SK-N-SH (cell line): ENCODE measurements around the gene ETS1. TPM values are rescaled to one million over a fixed set of nuclear protein-coding genes. Genes with fewer than 3 reads are reported as not detected.

Experiments
- CTCF ChIA-PET: fragments of 300-600, 350-600 bp; formaldehyde crosslinking; extraction: SDS; loops from one replicate; lab custom pipeline; 2021; lab: Yijun Ruan, JAX
- POLR2A ChIA-PET: fragments of 350-600 bp; sonication (Branson Sonifier 250); formaldehyde crosslinking; extraction: SDS; loops from one replicate; lab custom pipeline; 2020; ENCODE audit warnings: antibody characterized with exemption, inconsistent platforms; lab: Yijun Ruan, JAX
- DNase-seq: peaks from one replicate; pipeline ENCODE4 v3.0.0; 2012
- H2AFZ ChIP-seq: fragments of 200-600 bp; sonication (generic); 2 replicates; pipeline ENCODE4 v1.8.1; 2016; ENCODE audit warnings: antibody characterized with exemption, mild to moderate bottlenecking, low read depth
- H3F3A ChIP-seq: fragments of 200-600 bp; sonication (generic); replicated peaks from 2 replicates; pipeline ENCODE3; 2016; ENCODE audit warnings: antibody characterized with exemption, mild to moderate bottlenecking; ENCODE audit not compliant: insufficient read depth
- H3K27ac ChIP-seq, 2 experiments: fragments of 200-500 bp in 1 of 2; fragments of 200-600 bp in 1 of 2; sonication (Bioruptor generic) in 1 of 2; sonication (generic), shearing (Covaris generic) in 1 of 2; 2 replicates each; pipeline versions ENCODE4 v1.5.1 to v1.6.1; 2014 to 2016; ENCODE audit warnings: low read depth in 2 of 2, inconsistent platforms in 1 of 2, low read length in 1 of 2, mild to moderate bottlenecking in 1 of 2, mixed read lengths in 1 of 2
- H3K27me3 ChIP-seq: fragments of 200-600 bp; sonication (generic), shearing (Covaris generic); 2 replicates; pipeline ENCODE4 v1.6.1; 2016; ENCODE audit warnings: mixed run types; ENCODE audit not compliant: insufficient read depth
- H3K36me3 ChIP-seq, 2 experiments: fragments of 200-500 bp in 1 of 2; fragments of 200-600 bp in 1 of 2; sonication (Bioruptor generic) in 1 of 2; sonication (generic) in 1 of 2; replicated peaks in 1 of 2; 2 replicates each; pipeline versions ENCODE3 to v1.5.1; 2014 to 2016; ENCODE audit warnings: low read length in 1 of 2, mild to moderate bottlenecking in 1 of 2; ENCODE audit not compliant: insufficient read depth in 2 of 2, control insufficient read depth in 1 of 2
- H3K4me1 ChIP-seq, 2 experiments: fragments of 200-500 bp in 1 of 2; fragments of 200-600 bp in 1 of 2; sonication (Bioruptor generic) in 1 of 2; sonication (generic), shearing (Covaris generic) in 1 of 2; 2 replicates each; pipeline versions ENCODE4 v1.5.1 to v1.6.1; 2014 to 2016; ENCODE audit warnings: low read depth in 1 of 2, low read length in 1 of 2, mixed run types in 1 of 2; ENCODE audit not compliant: insufficient read depth in 2 of 2, control insufficient read depth in 1 of 2
- H3K4me2 ChIP-seq: fragments of 200-600 bp; sonication (generic), shearing (Covaris generic); 2 replicates; pipeline ENCODE4 v1.6.1; 2017; ENCODE audit warnings: mixed run types
- H3K4me3 ChIP-seq, 2 experiments: fragments of 200-500 bp in 1 of 2; fragments of 200-600 bp in 1 of 2; sonication (Bioruptor generic) in 1 of 2; sonication (generic), shearing (Covaris generic) in 1 of 2; 2 replicates each; pipeline versions ENCODE4 v1.5.1 to v1.8.1; 2014 to 2016; ENCODE audit warnings: low read depth in 2 of 2, inconsistent platforms in 1 of 2, low read length in 1 of 2, mild to moderate bottlenecking in 1 of 2, mixed read lengths in 1 of 2, moderate library complexity in 1 of 2
- H3K79me2 ChIP-seq: fragments of 200-600 bp; sonication (generic); 2 replicates; pipeline ENCODE4 v1.8.1; 2017; ENCODE audit warnings: mild to moderate bottlenecking; ENCODE audit not compliant: insufficient read depth
- H3K9ac ChIP-seq: fragments of 200-600 bp; sonication (generic); 2 replicates; pipeline ENCODE4 v1.6.1; 2017; ENCODE audit warnings: mixed run types
- H3K9me2 ChIP-seq: fragments of 200-600 bp; sonication (generic); 2 replicates; pipeline ENCODE4 v1.6.1; 2017; ENCODE audit warnings: mixed run types
- H3K9me3 ChIP-seq: fragments of 200-600 bp; sonication (generic); 2 replicates; pipeline ENCODE4 v1.6.1; 2017; ENCODE audit warnings: mixed run types, mild to moderate bottlenecking, moderate library complexity
- H4K20me1 ChIP-seq: fragments of 200-600 bp; sonication (generic); 2 replicates; pipeline ENCODE4 v1.6.1; 2017; ENCODE audit warnings: mild to moderate bottlenecking, mixed run types; ENCODE audit not compliant: insufficient read depth
- CHD2 ChIP-seq: fragments of 150-350 bp; IDR thresholded peaks from 2 replicates; pipeline ENCODE4 v1.6.1; 2018; ENCODE audit warnings: low read length; ENCODE audit not compliant: partially characterized antibody
- ELF1 ChIP-seq: IDR thresholded peaks from 2 replicates; pipeline ENCODE4 v1.4.0; 2012
- FOSL2 ChIP-seq: IDR thresholded peaks from 2 replicates; pipeline ENCODE4 v1.4.0; 2012; ENCODE audit warnings: low read depth, mild to moderate bottlenecking, moderate library complexity, borderline replicate concordance
- GABPA ChIP-seq: IDR thresholded peaks from 2 replicates; pipeline ENCODE4 v1.4.0; 2012; ENCODE audit warnings: low read depth, mild to moderate bottlenecking
- MXI1 ChIP-seq: IDR thresholded peaks from 2 replicates; pipeline ENCODE4 v1.6.1; 2012; ENCODE audit warnings: mild to moderate bottlenecking, low read depth, low read length, improper control_type of control experiment
- NFIC ChIP-seq: IDR thresholded peaks from 2 replicates; pipeline ENCODE4 v1.4.0; 2012; ENCODE audit warnings: borderline replicate concordance
- NRF1 ChIP-seq: IDR thresholded peaks from 2 replicates; pipeline ENCODE4 v1.6.1; 2012; ENCODE audit warnings: low read depth, mild to moderate bottlenecking, low read length
- POLR2AphosphoS5 ChIP-seq: IDR thresholded peaks from 2 replicates; pipeline ENCODE4 v1.6.1; 2012; ENCODE audit warnings: low read depth, low read length
- RAD21 ChIP-seq: IDR thresholded peaks from 2 replicates; pipeline ENCODE4 v1.6.1; 2012; ENCODE audit warnings: mild to moderate bottlenecking, low read length
- RFX5 ChIP-seq: IDR thresholded peaks from 2 replicates; pipeline ENCODE4 v1.6.1; 2012; ENCODE audit warnings: mild to moderate bottlenecking, improper control_type of control experiment, low read length
- RXRA ChIP-seq: IDR thresholded peaks from 2 replicates; pipeline ENCODE4 v1.4.0; 2012; ENCODE audit warnings: low read depth, mild to moderate bottlenecking, borderline replicate concordance
- SIN3A ChIP-seq: IDR thresholded peaks from 2 replicates; pipeline ENCODE4 v1.6.1; 2012; ENCODE audit warnings: low read depth, mild to moderate bottlenecking, low read length, moderate library complexity, borderline replicate concordance
- SMC3 ChIP-seq: IDR thresholded peaks from 2 replicates; pipeline ENCODE4 v1.6.1; 2012; ENCODE audit warnings: low read depth, low read length, improper control_type of control experiment
- TAF1 ChIP-seq: IDR thresholded peaks from 2 replicates; pipeline ENCODE4 v1.6.1; 2012; ENCODE audit warnings: low read depth, mild to moderate bottlenecking, low read length, moderate library complexity, borderline replicate concordance
- TEAD4 ChIP-seq: IDR thresholded peaks from 2 replicates; pipeline ENCODE4 v1.4.0; 2012; ENCODE audit warnings: mild to moderate bottlenecking, borderline replicate concordance; ENCODE audit not compliant: insufficient read depth
- WGBS: methylation state at CpG from one replicate; pipeline ENCODE4 v1.1.6; 2017; ENCODE audit warnings: low lambda C conversion rate; 5-methylcytosine and 5-hydroxymethylcytosine counted together
- polyA plus RNA-seq, 3 experiments: library from polyadenylated mRNA; depleted of rRNA; stranded (reverse); fragments of >200 nt; gene quantifications; 2 replicates each; pipeline ENCODE4 v1.2.3, GENCODE V29; 2012
- TF ChIP-seq, protein P1 (sequence below): IDR thresholded peaks from 2 replicates; pipeline ENCODE4; 2012
- TF ChIP-seq, protein P2 (sequence below): IDR thresholded peaks from 2 replicates; pipeline ENCODE4 v1.4.0; 2012; ENCODE audit warnings: low read depth

The ETS1 gene
- polyA plus RNA-seq, 1 of the 3 experiments (the other 2 are of a cell fraction) = 14.5 TPM

DNA sequence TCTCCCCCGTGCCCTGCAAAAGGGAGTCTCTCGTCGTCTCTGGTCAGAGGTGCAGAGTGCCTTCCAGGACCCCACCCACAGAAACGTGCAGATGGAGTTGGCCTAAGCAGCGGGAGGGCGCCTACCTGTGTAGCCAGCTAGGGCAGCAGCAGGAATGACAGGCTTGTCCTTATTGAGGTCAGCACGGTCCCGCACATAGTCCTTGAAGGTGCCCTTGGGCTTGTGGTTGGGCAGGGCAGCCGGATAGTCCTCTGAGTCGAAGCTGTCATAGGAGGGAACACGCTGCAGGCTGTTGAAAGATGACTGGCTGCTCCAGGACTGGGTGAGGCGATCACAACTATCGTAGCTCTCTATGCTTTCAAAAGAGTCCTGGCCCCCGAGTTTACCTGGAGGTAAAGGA, 107.3 kb downstream of the ETS1 start:
- ChIA-PET CTCF (no interaction called here), POLR2A (no interaction called here)
- TF ChIP-seq FOSL2 (no peak), CHD2 (no peak), RFX5 (no peak)
- no peak overlapping the region for H2AFZ ChIP-seq
- peaks cover 96% of the 10 kb centered on the region for H3K79me2 ChIP-seq
- peaks cover under 1 to 12% of the 10 kb centered on the region in 2 experiments; a peak in 3 of 4 replicates for H3K4me1 ChIP-seq
- H3K4me3 ChIP-seq = no peak overlapping the region
- peaks cover 3% of the 10 kb centered on the region for H3F3A ChIP-seq
- no peaks in the 10 kb centered on the region for H3K9me2 ChIP-seq
- H3K9me3 ChIP-seq = no peaks in the 10 kb centered on the region
- H3K27ac ChIP-seq = no peak overlapping the region
- H3K36me3 ChIP-seq = peaks cover 67 to 81% of the 10 kb centered on the region in 2 experiments
- no peaks in the 10 kb centered on the region for H3K27me3 ChIP-seq
- H4K20me1 ChIP-seq = no peaks in the 10 kb centered on the region
- no peak overlapping the region for H3K4me2 ChIP-seq
- no peak for DNase-seq
- no peak overlapping the region for H3K9ac ChIP-seq
- WGBS = 92% methylated on average over 14 of the region's 14 CpGs

DNA sequence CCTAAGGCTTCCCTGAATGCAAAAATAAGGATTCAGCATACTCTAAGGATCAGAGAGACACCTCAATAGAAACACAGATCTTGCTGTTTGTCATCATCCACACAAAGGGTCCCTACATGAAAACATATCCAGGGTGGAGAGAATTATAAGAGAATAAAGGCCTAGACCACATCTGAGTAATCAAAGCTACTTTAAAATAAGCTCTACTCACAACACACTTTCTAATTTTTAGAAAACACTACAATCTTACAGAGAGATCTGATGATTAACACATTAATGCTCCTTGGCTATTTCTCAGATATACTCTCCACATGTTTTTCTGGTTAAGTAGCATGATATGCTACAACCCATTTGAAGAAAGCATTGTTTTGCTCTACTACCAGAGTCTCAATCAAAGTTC, 108.2 kb downstream of the ETS1 start:
- Histone ChIP-seq H3K36me3 (peaks cover 58 to 78% of the 10 kb centered on the region in 2 experiments), H3K27me3 (no peaks in the 10 kb centered on the region), H3K4me3 (no peak overlapping the region), H3K9me3 (no peaks in the 10 kb centered on the region), H2AFZ (no peak overlapping the region), H3K9ac (no peak overlapping the region), H3K4me1 (peaks cover 8 to 18% of the 10 kb centered on the region in 2 experiments; a peak in 3 of 4 replicates), H3K79me2 (peaks cover 96% of the 10 kb centered on the region), H3F3A (peaks cover 6% of the 10 kb centered on the region), H3K27ac (no peak overlapping the region), H3K9me2 (no peaks in the 10 kb centered on the region), H3K4me2 (no peak overlapping the region), H4K20me1 (no peaks in the 10 kb centered on the region)
- TF ChIP-seq ELF1 (no peak), SMC3 (no peak), GABPA (no peak), MXI1 (no peak), RAD21 (no peak), RFX5 (no peak), NRF1 (no peak), NFIC (no peak), POLR2AphosphoS5 (no peak), RXRA (no peak), TAF1 (no peak), SIN3A (no peak), TEAD4 (no peak)
- TF ChIP-seq, protein P1, sequence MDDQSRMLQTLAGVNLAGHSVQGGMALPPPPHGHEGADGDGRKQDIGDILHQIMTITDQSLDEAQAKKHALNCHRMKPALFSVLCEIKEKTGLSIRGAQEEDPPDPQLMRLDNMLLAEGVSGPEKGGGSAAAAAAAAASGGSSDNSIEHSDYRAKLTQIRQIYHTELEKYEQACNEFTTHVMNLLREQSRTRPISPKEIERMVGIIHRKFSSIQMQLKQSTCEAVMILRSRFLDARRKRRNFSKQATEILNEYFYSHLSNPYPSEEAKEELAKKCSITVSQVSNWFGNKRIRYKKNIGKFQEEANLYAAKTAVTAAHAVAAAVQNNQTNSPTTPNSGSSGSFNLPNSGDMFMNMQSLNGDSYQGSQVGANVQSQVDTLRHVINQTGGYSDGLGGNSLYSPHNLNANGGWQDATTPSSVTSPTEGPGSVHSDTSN = no peak
- TF ChIP-seq, protein P2, sequence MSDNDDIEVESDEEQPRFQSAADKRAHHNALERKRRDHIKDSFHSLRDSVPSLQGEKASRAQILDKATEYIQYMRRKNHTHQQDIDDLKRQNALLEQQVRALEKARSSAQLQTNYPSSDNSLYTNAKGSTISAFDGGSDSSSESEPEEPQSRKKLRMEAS = no peak
- ChIA-PET POLR2A (no interaction called here), CTCF (interaction anchor here (0.7 to 1.5 kb wide), 4 partner anchors 21 to 189 kb away, joined by 3 to 4 read pairs (median 3); no protein-coding TSS in a partner anchor)
- DNase-seq = no peak
